ENCODE results near the gene ADGRV1.

- TF ChIP-seq, protein P1, sequence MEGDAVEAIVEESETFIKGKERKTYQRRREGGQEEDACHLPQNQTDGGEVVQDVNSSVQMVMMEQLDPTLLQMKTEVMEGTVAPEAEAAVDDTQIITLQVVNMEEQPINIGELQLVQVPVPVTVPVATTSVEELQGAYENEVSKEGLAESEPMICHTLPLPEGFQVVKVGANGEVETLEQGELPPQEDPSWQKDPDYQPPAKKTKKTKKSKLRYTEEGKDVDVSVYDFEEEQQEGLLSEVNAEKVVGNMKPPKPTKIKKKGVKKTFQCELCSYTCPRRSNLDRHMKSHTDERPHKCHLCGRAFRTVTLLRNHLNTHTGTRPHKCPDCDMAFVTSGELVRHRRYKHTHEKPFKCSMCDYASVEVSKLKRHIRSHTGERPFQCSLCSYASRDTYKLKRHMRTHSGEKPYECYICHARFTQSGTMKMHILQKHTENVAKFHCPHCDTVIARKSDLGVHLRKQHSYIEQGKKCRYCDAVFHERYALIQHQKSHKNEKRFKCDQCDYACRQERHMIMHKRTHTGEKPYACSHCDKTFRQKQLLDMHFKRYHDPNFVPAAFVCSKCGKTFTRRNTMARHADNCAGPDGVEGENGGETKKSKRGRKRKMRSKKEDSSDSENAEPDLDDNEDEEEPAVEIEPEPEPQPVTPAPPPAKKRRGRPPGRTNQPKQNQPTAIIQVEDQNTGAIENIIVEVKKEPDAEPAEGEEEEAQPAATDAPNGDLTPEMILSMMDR (IDR thresholded peaks at IDR 0.05) = no peak
- TF ChIP-seq ZFX (IDR thresholded peaks at IDR 0.05; ENCODE audit: borderline replicate concordance) = no peak
Observed at GRCh38 chr5:91106842-91107511, 548.4 kb downstream of the ADGRV1 start.

All from 22Rv1 (cell line).